Measurements from ENCODE around the gene THOC6.

DNA sequence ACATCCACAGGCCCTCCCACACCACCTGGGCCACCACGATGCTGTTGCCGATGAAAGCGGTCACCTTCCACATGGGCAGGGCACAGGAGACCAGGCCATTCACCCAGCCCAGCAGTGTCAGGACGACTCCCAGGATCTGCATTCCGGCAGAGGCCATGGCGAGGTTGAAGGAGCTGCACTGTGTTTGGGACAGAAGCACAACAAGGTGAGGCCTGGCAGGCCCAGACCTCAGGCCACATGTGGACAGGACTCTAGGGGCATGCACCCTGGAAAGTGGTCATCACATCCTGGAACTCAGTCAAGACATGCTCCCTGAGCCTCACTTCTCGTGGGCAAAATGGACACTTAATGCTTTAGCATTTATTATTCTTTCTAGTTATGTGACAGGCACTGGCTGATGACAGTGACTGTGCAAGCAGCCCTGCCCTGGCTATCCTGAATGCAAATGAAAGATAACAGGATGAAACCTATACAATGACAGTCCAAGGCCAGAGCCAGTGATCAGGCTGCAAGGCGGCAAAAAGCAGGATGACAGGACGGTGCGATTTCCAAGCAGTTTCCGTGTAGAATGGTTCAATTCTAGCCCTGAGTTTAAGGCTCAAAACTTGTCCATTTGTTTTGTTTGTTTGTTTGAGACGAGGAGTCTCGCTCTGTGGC is 7.8 kb upstream of the THOC6 start:
- TF ChIP-seq GATA2 (IDR thresholded peaks at IDR 0.05; ENCODE audit: low read depth, low read length) (no peak), GATA3 (IDR thresholded peaks at IDR 0.05; ENCODE audit: low read depth, low read length) (no peak)
